Measurements from ENCODE around the gene PCCA.
"Not testable (repeated sequence)": the region's sequence is repeated elsewhere in the genome, so short reads cannot be mapped to it uniquely, and the experiment has no call there.

PCCA gene

DNA sequence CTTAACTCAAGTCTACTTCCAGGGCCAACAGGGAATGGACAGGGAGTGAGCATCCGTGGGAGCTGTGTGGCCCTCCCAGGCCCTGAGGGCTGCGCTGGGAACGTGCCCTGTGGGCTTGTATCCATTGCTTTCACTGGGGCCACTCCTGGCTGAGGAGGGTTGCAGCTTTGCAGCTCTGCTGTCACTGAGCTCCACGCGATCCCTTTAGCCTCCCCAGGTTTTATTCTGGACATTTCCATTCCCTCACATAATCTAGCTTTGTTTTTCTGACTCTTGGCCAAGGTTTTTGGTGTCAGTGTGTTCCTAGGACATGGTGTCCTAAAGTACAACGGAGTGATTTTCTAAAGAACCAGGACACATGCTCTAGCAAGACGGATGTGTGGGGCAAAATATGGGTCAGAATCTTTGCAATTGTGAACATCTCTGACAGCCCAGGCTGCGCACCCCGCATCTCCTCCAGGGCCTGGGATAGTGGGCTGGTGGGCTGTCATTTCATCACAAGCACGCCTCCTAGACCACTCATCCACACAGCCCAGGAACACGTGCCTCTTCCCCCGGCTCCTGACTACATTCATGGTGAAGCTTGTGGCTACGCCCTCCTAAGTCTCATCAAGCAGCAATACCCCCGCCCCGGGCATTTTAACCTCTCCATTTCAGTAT lies 471.7 kb downstream of the PCCA start:
- no peak for DNase-seq

DNA sequence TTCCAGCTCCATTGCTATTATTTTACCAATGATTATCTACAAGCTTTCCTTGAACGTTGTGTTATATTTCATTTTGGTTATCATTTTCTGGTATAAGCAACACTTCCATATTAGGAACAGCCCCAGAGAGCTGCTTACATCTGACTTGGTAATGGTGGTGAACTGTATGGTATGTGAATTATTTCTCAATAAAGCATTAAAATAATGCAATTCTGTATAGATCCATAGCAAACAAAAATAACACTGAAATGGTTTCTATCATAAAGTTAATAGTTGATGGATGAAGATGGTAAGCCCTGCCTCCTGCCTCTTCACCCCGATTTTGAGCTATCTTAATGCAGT lies 472.2 kb downstream of the PCCA start:
- no peak for DNase-seq

GRCh38 chr13:100561599-100562204 lies 472.8 kb downstream of the PCCA start:
- DNase-seq = no peak

DNA sequence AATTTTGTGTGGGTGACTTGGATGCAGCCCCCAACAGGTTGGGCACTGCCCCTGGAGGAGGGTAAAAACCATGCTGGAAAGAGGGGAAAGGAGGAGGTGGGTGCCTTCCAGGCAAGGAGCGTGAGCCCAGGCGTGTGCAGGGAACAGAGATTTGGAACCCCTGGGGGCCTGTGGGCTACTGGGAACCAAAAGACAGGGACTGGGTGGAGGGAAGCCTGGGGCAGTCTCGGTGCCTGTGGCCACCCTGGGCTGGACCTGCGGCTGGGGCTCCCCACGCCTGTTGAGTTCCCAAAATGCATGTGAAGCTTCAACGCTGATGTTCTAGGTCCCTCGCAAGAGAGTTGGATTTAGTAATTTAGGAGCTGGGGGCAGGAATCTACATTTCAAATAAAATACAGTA lies 474.9 kb downstream of the PCCA start:
- DNase-seq = no peak

DNA sequence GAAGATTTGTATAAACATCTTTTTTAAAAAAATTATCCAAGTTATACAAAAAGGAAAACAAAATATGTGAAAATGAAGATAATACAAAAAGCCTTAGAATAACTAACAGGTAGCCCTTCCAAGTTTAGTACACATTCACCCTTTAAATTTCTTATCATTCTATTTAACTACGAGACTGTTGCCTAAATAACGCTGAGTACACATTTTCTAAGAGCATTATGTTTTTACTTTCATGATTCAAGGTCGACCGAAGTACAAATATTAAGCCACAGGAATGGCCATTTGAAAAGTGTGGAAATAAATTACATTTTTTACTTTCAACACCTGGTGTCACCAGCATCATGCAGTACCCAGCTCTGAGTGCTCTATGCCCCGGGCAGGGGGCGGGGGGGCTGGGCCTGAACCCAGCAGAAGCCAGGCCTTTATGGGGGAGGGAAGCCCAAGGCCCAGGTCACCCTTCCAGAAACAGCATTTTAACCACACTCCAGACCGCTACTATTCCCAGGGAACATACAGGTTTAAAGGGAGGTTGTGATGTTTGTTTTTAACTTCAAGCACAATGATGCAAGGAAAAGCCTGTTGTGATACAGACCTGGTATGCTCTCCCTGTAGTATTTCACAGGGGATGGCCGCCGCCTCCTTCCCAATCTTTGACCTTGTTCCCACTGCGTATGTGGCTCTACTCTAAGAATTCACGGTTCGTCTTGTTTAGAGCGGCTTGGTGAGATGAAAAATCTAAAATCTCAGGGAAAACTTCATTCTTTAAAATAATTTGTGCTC lies 475.7 kb downstream of the PCCA start:
- no peak for DNase-seq

DNA sequence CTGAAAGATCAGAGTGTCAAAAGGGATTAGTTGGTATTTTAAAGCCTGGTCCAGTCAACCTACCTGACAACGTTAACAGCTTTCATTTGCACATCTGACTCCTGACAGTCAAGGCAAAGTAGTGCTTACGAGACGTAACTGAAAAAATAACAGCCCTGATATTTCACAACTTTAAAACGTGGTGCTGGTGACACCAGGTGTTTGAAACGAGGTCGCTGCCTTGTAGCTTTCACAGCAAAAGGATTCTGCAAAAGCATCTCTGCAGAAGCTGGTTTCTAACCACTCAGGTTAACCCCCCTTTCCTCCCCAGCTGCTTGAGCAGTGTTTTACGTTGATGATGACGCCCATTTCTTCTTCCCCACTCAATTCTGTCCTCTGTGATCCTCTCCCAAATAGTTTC lies 476.4 kb downstream of the PCCA start:
- no peak for DNase-seq

DNA sequence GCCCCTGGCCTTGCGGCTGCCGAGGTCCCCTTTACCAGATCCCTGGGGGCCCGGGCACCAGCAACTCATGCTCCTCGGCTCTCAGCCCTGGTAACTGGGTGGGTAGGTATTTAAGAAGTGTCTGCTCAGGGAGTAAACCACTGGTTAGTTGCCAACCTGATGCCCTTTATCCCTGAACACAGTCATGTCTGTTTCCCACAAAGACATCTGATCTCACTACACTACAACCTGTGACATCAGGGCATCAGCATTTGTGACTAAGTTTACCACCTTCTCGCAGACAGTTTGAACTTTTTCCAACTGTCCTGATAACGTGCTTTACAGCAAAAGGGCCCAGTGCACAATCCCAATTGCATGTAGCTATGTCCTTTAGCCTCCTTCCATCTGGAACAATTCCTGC lies 477.6 kb downstream of the PCCA start:
- DNase-seq = peak; percentile 9

DNA sequence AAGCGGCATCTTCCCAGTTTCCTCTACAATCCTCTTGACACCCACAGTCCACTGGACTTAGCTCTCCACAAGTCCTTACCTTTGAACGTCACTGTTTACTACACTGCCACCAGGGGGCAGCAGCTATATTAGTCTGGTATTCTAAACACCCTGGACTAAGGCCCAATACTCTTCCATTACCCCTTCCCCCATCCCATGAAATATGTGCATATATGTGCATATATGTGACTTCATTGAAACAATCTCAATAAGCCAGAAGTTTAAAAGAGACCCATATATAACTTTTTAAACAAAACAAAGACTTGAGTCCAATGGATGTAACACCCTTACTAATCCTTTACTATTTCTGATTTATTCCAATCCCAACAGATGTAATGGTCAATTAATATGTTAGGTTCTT lies 484.2 kb downstream of the PCCA start:
- DNase-seq = peak; percentile 68

GRCh38 chr13:100577239-100577638 lies 488.3 kb downstream of the PCCA start:
- not testable (repeated sequence) for DNase-seq

All from fibroblast of skin of right quadriceps (primary cell).